Central memory CD8-positive, alpha-beta T cell (primary cell): ENCODE measurements around the gene TMEM184B.
A peak's percentile ranks its signal among the peaks of the same experiment; 100 is the strongest.
"Not testable (repeated sequence)": the region's sequence is repeated elsewhere in the genome, so short reads cannot be mapped to it uniquely, and the experiment has no call there.

Experiments used
- ATAC-seq: fragments of 150-1000 bp; cut with Tn5 transposase; replicated peaks from 2 replicates; pipeline ENCODE4 v1.10.0; 2022; ENCODE audit warnings: mild to moderate bottlenecking, moderate FRiP score, moderate number of reproducible peaks; ENCODE audit not compliant: poor library complexity, severe bottlenecking; ENCODE audit errors: extremely low read depth
- DNase-seq, 2 donors: peaks; one replicate each; pipeline ENCODE4 v3.0.0; 2021; ENCODE audit warnings: low spot score in 2 of 2
- H3K27ac Mint-ChIP-seq: one replicate; pipeline ENCODE4 v1.8.0; 2022; ENCODE audit warnings: low read depth, mild to moderate bottlenecking, moderate library complexity, mixed read lengths
- H3K27me3 Mint-ChIP-seq: one replicate; pipeline ENCODE4 v1.8.0; 2022; ENCODE audit warnings: mixed read lengths
- H3K36me3 Mint-ChIP-seq: one replicate; pipeline ENCODE4 v1.8.0; 2022; ENCODE audit warnings: mild to moderate bottlenecking, moderate library complexity, mixed read lengths; ENCODE audit not compliant: insufficient read depth
- H3K4me1 Mint-ChIP-seq: one replicate; pipeline ENCODE4 v1.8.0; 2022; ENCODE audit warnings: mixed read lengths
- H3K4me3 Mint-ChIP-seq: one replicate; pipeline ENCODE4 v1.8.0; 2022; ENCODE audit warnings: mild to moderate bottlenecking, moderate library complexity, mixed read lengths
- H3K9me3 Mint-ChIP-seq: one replicate; pipeline ENCODE4 v1.8.0; 2022; ENCODE audit warnings: mixed read lengths

The TMEM184B gene

DNA sequence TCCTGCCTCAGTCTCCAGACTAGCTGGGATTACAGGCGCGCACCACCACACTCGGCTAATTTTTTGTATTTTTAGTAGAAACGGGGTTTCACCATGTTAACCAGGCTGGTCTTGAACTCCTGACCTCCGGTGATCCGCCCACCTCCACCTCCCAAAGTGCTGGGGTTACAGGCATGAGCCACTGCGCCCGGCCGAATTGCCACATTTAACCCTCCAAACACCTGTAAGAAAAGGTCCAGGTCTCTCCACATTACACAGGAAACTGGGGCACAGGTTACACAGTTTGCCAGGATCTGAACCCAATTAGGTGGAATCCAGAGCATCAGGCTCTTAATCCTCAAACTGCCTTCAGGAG is 95.3 kb downstream of the TMEM184B start:
- not testable (repeated sequence) for DNase-seq, H3K9me3 Mint-ChIP-seq, H3K27me3 Mint-ChIP-seq, ATAC-seq, H3K4me3 Mint-ChIP-seq
- H3K4me1 Mint-ChIP-seq: peaks cover 70% of the 10 kb centered on the region
- H3K36me3 Mint-ChIP-seq: peaks cover 19% of the 10 kb centered on the region
- H3K27ac Mint-ChIP-seq: peak overlapping the region; percentile 92

DNA sequence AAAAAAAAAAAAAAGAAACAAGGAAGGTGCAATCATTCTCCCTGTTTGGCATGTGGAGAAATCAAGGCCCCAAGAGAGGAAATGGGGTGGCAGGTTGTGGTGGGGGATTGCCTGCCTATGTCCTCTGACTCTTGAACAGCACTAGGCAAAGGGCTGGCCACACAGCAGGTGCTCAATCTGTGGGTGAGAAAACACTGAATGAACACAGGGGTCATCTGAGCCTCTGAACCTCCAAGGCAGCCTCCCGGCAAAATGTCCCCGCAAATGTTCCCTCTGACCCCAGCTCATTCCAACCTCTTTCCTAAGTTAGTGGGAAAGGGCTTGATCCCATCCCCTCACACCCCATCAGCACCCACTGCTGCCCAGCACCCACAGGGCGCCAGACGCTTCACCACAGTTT is 95.8 kb downstream of the TMEM184B start:
- H3K4me1 Mint-ChIP-seq: peaks cover 74% of the 10 kb centered on the region
- no peak for ATAC-seq
- H3K27me3 Mint-ChIP-seq: no peaks in the 10 kb centered on the region
- H3K27ac Mint-ChIP-seq: peak overlapping the region; percentile 92
- peak in 1 of 2 donors; percentile 37 for DNase-seq
- no peaks in the 10 kb centered on the region for H3K9me3 Mint-ChIP-seq
- H3K4me3 Mint-ChIP-seq: peak overlapping the region; percentile 51
- H3K36me3 Mint-ChIP-seq: peaks cover 19% of the 10 kb centered on the region

DNA sequence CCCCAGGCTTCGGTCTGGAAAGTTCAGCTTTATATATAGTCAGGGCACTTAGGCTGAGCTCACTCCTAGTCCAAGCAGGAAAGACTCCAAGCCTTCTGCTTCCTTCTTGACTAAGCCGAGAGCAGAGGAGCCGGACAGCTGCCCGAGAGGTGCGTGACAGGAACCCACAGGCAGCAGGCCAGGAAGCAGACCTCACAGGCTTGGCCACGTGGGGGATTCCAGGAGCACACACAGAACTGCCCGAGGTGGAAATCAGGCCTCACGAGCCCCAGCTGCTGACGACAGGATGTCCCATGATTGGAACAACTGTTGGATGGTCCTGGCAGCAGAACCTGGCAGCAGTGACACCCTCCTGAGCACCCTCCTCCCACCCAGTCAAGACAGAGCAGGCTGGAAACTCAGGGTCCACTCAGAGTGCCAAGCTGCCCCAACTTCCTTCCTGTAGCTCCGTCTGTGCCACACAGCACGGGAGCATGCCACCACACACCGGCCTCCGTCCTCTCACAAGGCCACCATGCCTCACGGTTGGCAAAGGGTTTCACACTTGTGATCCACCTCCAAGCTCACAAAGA is 96.6 kb downstream of the TMEM184B start:
- H3K9me3 Mint-ChIP-seq: no peaks in the 10 kb centered on the region
- H3K36me3 Mint-ChIP-seq: peaks cover 17% of the 10 kb centered on the region
- peaks cover 71% of the 10 kb centered on the region for H3K4me1 Mint-ChIP-seq
- peak overlapping the region; percentile 51 for H3K4me3 Mint-ChIP-seq
- DNase-seq (peak in 1 of 2 donors; percentile 44), ATAC-seq (peak; percentile 33)
- H3K27me3 Mint-ChIP-seq: no peaks in the 10 kb centered on the region
- peak overlapping the region; percentile 92 for H3K27ac Mint-ChIP-seq

DNA sequence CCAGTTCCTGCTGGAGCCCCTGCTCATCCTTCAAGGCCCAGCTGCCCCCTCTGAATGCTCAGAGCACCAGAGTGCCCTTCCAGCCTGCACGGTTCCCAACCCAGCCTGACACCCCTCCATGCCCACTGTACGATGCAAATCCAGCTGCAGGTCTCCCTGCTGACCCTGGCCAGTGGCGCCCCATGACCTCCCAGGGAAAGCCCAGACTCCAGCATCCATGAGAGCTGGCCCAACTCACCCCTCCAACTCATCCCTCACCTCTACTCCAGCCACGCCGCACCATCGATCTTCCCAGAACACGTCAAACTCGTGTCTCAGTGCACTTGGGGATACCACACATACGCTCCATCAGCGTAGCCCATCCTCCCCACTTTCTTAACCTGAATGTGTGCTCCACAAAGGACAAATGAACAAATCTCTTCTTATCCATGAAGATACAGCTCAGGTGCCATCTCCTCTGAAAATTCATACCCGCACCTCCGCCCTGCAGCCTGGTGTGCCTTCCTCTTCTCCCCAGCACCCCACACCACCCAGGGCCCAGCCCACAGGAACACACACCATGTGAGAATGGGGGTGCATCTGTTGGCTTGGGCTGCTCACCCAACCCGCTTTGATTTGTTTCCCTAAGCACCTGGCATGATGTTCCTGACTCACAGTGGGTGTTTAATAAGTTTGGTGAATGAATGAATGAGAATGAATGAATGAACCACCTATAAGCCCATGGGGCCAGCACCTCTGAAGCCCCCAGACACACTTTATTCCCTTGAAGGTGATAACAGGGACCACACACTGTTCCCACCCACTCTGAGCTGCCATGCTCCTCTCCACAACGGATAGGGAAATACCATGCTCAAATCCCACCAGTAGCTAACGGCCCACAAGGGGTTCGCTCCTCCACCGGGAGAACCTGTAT is 97.3 kb downstream of the TMEM184B start:
- H3K4me3 Mint-ChIP-seq: no peak overlapping the region
- DNase-seq (no peak), ATAC-seq (no peak)
- no peaks in the 10 kb centered on the region for H3K9me3 Mint-ChIP-seq
- peaks cover 63% of the 10 kb centered on the region for H3K4me1 Mint-ChIP-seq
- no peaks in the 10 kb centered on the region for H3K27me3 Mint-ChIP-seq
- H3K27ac Mint-ChIP-seq: peak overlapping the region; percentile 92
- H3K36me3 Mint-ChIP-seq: peaks cover 17% of the 10 kb centered on the region

DNA sequence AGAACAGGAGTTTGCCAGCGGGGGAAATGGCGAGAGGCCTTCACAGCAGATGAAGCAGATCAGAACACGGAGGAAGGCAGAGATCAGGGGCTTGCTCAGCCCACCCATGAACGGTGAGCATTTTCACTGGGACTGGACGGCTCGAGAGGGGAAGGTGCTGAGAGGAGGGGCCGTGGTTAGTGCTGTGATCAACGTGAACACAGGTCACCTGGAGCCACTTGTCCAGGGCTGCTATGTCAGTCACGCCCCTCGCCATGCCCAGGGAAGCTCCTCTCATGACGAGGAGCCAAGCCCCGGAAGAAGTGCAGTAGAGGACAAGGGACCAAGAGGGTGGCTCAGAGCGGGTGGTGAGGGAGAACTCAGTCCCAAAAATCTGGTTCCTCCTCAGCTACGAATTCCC is 98.2 kb downstream of the TMEM184B start:
- Mint-ChIP-seq H3K27me3 (no peaks in the 10 kb centered on the region), H3K36me3 (peaks cover 16% of the 10 kb centered on the region), H3K27ac (no peak overlapping the region), H3K9me3 (no peaks in the 10 kb centered on the region), H3K4me1 (peaks cover 55% of the 10 kb centered on the region), H3K4me3 (no peak overlapping the region)
- DNase-seq (no peak), ATAC-seq (no peak)

DNA sequence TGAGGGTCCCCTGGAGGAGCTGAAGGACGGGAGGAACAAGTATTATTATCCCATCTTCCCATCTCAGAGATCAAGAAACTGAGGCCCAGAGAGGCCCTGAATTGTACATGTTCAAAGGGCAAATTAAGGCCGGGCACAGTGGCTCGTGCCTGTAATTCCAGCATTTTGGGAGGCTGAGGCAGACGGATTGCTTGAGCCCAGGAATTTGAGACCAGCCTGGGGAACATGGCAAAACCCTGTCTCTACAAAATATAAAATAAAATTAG is 99.2 kb downstream of the TMEM184B start:
- Mint-ChIP-seq H3K27me3 (no peaks in the 10 kb centered on the region), H3K27ac (peak overlapping the region; percentile 88), H3K36me3 (peaks cover 20% of the 10 kb centered on the region), H3K9me3 (no peaks in the 10 kb centered on the region), H3K4me1 (peaks cover 46% of the 10 kb centered on the region), H3K4me3 (no peak overlapping the region)
- DNase-seq (no peak), ATAC-seq (no peak)

DNA sequence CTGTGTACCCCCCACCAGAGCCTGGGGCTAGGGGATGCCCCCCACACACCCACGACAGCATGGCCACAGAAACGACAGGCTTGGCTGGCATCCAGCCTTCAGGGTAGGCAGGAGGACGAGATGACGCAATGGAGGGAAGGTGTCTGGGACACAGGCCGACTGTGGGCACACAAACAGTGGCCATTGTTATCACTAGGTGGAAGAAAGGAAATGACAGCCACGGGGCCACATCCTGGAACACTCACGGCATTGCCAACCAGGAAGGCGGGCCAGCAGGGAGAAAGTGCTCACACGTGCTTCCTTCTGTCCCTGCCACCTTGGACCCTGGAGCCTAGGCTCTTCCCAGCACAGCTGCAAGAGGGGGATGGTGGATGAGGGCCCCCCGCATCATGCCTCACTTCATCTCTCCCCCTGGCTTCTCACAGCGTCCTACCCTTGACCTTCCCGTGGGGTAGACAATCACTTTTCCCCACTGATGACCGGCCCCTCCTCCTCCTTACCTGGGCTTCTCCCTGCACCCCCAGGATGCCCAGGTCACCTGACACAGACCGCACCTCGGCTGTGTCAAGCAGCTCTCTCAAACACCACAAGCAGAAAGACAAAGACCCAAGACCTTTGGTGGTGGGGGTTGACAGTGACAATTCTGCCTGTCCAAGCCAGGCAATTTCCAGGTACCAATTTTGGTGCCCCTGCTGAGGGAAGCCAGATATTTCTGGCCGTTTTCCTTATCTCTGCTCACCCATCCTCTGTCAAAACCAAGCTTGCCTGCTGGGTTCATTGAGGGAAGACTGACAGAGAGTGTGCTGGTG is 99.8 kb downstream of the TMEM184B start:
- DNase-seq: peak in 1 of 2 donors; percentile 81
- no peaks in the 10 kb centered on the region for H3K9me3 Mint-ChIP-seq
- peak overlapping the region; percentile 88 for H3K27ac Mint-ChIP-seq
- ATAC-seq: peak; percentile 75
- peaks cover 21% of the 10 kb centered on the region for H3K36me3 Mint-ChIP-seq
- peak overlapping the region; percentile 21 for H3K4me3 Mint-ChIP-seq
- H3K4me1 Mint-ChIP-seq: peaks cover 48% of the 10 kb centered on the region
- no peaks in the 10 kb centered on the region for H3K27me3 Mint-ChIP-seq

DNA sequence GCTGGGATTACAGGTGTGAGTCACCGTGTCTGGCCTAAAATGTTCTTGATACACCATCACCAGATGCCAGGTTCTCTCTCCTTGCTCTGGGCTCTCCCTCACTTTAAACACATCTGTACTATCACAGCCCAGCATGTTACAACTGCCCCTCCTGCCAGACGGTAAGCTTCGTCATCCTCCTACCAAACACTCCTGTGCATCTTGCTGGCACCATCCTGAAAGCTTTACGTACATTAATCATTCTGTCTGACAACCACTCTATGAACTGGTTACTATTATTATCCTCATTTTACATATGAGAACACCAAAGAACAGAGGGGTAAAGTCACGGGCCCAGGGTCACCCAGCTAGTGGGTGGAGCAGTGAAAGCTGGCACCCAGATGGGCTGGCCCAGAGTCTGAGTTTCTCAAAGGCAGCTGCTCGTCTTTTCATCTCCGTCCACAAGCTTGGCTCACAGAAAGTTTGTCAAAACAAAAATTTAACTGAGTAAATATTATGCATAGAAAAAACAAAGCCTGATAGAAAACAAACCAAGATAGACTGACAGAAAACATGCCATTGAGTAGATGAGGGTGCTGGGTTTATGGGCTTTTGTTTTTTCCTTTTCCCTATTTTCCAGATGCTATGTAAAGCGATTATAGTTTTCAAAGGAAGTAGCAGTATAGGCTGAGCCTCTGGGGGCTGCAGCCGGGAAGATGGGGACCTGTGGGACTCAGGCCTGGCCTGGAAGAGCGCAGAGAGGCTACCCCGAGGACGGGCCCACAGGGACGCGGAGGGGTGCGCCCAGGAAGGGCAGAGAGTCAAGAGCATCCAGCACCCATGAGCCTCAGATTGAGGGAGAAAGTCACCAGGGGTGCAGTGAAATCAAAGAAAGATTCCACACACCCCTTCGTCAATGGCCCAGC is 100.6 kb downstream of the TMEM184B start:
- H3K4me1 Mint-ChIP-seq: peaks cover 51% of the 10 kb centered on the region
- peak overlapping the region; percentile 88 for H3K27ac Mint-ChIP-seq
- no peaks in the 10 kb centered on the region for H3K27me3 Mint-ChIP-seq
- no peaks in the 10 kb centered on the region for H3K9me3 Mint-ChIP-seq
- ATAC-seq (no peak), DNase-seq (no peak)
- peaks cover 20% of the 10 kb centered on the region for H3K36me3 Mint-ChIP-seq
- peak overlapping the region; percentile 21 for H3K4me3 Mint-ChIP-seq

DNA sequence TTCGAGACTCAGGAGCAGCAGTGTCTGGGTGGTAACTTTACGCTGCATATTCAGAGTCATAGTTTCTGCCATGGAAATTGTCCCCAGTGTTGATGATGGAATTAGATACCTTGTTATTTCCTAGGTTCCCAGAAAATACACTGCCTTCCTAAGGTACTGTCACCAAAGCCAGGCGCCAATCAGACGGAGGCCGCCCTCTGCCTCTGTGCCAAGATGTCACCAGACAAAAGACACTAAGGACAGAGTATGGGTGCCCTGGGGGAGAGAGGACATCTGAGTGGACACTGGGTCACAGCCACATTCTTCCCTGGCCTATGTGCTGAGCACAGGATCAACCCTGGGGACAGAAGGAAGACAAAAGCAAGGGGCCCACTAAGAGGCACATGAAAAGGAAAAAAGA is 102.3 kb downstream of the TMEM184B start:
- no peaks in the 10 kb centered on the region for H3K9me3 Mint-ChIP-seq

More for the DNA sequence above, 102.3 kb downstream of the TMEM184B start:
- Mint-ChIP-seq H3K4me1 (peaks cover 34% of the 10 kb centered on the region), H3K36me3 (peaks cover 20% of the 10 kb centered on the region), H3K4me3 (no peak overlapping the region), H3K27me3 (no peaks in the 10 kb centered on the region), H3K27ac (no peak overlapping the region)
- ATAC-seq: no peak
- DNase-seq: no peak
